ENCODE data around the gene ARL14EP. TPM values are rescaled to one million over a fixed set of nuclear protein-coding genes. Genes with fewer than 3 reads are reported as not detected.

Gene ARL14EP
- total RNA-seq, 1 experiment from 2014 or later: 25.3 TPM

- H2AFZ ChIP-seq (ENCODE audit: low read depth, low read length, poor library complexity, severe bottlenecking): no peak overlapping the region
- H3K4me2 ChIP-seq (ENCODE audit: low read length): no peak overlapping the region
- intact Hi-C loops (cut with micrococcal nuclease): no loop called here
- no peaks in the 10 kb centered on the region for H3K9me3 ChIP-seq (ENCODE audit: control insufficient read depth in 1 of 2, insufficient read depth in 1 of 2, low read depth in 1 of 2, low read length in 2 of 2)
- DNase-seq (ENCODE audit: low read depth, low spot score): no peak
- POLR2A ChIA-PET: no interaction called here
- H3K27me3 ChIP-seq (ENCODE audit: insufficient read depth, low read length): peaks cover 28% of the 10 kb centered on the region
- RAD21 ChIA-PET (ENCODE audit: low non-redundant PET in 1 of 2, low total read pairs in 2 of 2, uncharacterized antibody in 2 of 2, unreplicated experiment in 2 of 2): no interaction called here
- H3K4me3 ChIP-seq (replicated peaks in 1 of 2; ENCODE audit: low read depth in 1 of 2, low read length in 2 of 2): no peak overlapping the region
- no peaks in the 10 kb centered on the region for H3K79me2 ChIP-seq (ENCODE audit: insufficient read depth, low read length)
- TF ChIP-seq RAD21 (IDR thresholded peaks at IDR 0.05; ENCODE audit: low read depth) (no peak), YY1 (IDR thresholded peaks at IDR 0.05; ENCODE audit: extremely low read depth, insufficient replicate concordance, low read depth, low read length) (no peak), CTCF (IDR thresholded peaks at IDR 0.05 in 2 of 3, conservative IDR thresholded peaks at IDR 0.05 in 1 of 3; ENCODE audit: borderline replicate concordance in 1 of 3, insufficient read depth in 1 of 3, low read depth in 2 of 3, low read length in 2 of 3) (no peak), EGR1 (IDR thresholded peaks at IDR 0.05; ENCODE audit: low read depth) (no peak), EZH2 (IDR thresholded peaks at IDR 0.05) (no peak), POLR2AphosphoS5 (IDR thresholded peaks at IDR 0.05; ENCODE audit: low read depth, low read length) (no peak), POLR2A (IDR thresholded peaks at IDR 0.05; ENCODE audit: borderline replicate concordance, extremely low read depth, insufficient read depth, insufficient read length) (no peak), EZH2phosphoT487 (IDR thresholded peaks at IDR 0.05; ENCODE audit: borderline replicate concordance) (no peak), ZFX (IDR thresholded peaks at IDR 0.05) (no peak), TCF7L2 (IDR thresholded peaks at IDR 0.05; ENCODE audit: borderline replicate concordance, extremely low read depth, insufficient read depth, insufficient read length) (no peak)
- TF ChIP-seq, protein P1, sequence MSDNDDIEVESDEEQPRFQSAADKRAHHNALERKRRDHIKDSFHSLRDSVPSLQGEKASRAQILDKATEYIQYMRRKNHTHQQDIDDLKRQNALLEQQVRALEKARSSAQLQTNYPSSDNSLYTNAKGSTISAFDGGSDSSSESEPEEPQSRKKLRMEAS (IDR thresholded peaks at IDR 0.05): no peak
- TF ChIP-seq, protein P2, sequence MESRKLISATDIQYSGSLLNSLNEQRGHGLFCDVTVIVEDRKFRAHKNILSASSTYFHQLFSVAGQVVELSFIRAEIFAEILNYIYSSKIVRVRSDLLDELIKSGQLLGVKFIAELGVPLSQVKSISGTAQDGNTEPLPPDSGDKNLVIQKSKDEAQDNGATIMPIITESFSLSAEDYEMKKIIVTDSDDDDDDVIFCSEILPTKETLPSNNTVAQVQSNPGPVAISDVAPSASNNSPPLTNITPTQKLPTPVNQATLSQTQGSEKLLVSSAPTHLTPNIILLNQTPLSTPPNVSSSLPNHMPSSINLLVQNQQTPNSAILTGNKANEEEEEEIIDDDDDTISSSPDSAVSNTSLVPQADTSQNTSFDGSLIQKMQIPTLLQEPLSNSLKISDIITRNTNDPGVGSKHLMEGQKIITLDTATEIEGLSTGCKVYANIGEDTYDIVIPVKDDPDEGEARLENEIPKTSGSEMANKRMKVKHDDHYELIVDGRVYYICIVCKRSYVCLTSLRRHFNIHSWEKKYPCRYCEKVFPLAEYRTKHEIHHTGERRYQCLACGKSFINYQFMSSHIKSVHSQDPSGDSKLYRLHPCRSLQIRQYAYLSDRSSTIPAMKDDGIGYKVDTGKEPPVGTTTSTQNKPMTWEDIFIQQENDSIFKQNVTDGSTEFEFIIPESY (IDR thresholded peaks at IDR 0.05; ENCODE audit: extremely low read depth, insufficient replicate concordance, low read length): no peak
- TF ChIP-seq, protein P3, sequence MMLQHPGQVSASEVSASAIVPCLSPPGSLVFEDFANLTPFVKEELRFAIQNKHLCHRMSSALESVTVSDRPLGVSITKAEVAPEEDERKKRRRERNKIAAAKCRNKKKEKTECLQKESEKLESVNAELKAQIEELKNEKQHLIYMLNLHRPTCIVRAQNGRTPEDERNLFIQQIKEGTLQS (IDR thresholded peaks at IDR 0.05): no peak
- H3K36me3 ChIP-seq (ENCODE audit: control insufficient read depth in 1 of 2, insufficient read depth in 2 of 2, low read length in 2 of 2): no peaks in the 10 kb centered on the region
- CTCF ChIA-PET: no interaction called here
- H3K4me1 ChIP-seq (ENCODE audit: control insufficient read depth in 1 of 2, insufficient read depth in 2 of 2, low read length in 2 of 2): no peaks in the 10 kb centered on the region
- H3K9me2 ChIP-seq (ENCODE audit: insufficient read depth): no peaks in the 10 kb centered on the region
- no peak for ATAC-seq
- BruUV-seq (replicated peaks): no TSS peak
- H4K20me1 ChIP-seq (ENCODE audit: insufficient read depth): no peaks in the 10 kb centered on the region
- H3K27ac ChIP-seq (ENCODE audit: low read depth, low read length): no peak overlapping the region
- H3K9ac ChIP-seq (ENCODE audit: low read length): no peak overlapping the region
Measured at GRCh38 chr11:30284836-30285235, 38.1 kb upstream of the ARL14EP start.
